GM12872 (cell line): ENCODE results near the gene C1orf53.

Source experiments
- TF ChIP-seq, protein P1 (sequence below): IDR thresholded peaks from 3 replicates; pipeline ENCODE4 v1.5.1; 2011; ENCODE audit warnings: low read depth, mild to moderate bottlenecking, low read length, moderate library complexity; ENCODE audit not compliant: insufficient read depth

Gene C1orf53

DNA sequence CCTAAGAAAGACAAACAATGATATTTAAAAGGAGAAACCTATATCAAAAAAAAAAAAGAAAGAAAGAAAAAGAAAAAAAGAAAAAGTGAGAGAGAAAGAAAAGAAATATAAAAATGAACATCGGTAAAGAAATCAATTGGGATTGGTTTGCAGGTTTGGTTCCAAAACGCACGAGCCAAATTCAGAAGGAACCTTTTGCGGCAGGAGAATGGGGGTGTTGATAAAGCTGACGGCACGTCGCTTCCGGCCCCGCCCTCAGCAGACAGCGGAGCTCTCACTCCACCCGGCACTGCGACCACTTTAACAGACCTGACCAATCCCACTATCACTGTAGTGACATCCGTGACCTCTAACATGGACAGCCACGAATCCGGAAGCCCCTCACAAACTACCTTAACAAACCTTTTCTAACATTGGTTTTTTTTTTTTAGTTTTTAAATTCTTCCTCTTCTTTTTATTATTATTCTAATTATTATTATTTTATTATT, 26.5 kb downstream of the C1orf53 start:
- TF ChIP-seq, protein P1, sequence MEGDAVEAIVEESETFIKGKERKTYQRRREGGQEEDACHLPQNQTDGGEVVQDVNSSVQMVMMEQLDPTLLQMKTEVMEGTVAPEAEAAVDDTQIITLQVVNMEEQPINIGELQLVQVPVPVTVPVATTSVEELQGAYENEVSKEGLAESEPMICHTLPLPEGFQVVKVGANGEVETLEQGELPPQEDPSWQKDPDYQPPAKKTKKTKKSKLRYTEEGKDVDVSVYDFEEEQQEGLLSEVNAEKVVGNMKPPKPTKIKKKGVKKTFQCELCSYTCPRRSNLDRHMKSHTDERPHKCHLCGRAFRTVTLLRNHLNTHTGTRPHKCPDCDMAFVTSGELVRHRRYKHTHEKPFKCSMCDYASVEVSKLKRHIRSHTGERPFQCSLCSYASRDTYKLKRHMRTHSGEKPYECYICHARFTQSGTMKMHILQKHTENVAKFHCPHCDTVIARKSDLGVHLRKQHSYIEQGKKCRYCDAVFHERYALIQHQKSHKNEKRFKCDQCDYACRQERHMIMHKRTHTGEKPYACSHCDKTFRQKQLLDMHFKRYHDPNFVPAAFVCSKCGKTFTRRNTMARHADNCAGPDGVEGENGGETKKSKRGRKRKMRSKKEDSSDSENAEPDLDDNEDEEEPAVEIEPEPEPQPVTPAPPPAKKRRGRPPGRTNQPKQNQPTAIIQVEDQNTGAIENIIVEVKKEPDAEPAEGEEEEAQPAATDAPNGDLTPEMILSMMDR = no peak

DNA sequence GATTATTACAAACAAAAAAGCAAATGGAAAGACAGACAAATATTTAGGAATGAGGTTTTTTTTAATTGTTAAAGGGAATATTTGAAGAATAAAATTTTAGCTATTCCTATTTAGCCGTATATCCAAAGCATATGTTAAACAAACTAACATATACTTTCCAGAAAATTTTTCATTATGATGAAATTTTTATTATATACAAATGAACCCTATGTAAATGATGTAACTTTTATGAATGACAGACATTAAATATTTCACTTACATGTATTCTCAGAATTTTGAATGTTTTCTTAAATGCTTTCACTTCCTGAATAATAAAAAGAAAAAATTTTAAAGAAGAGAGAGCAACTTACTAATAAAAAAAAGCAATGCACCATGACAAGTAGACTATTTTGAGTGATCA, 30.6 kb downstream of the C1orf53 start:
- TF ChIP-seq, protein P1 = no peak

DNA sequence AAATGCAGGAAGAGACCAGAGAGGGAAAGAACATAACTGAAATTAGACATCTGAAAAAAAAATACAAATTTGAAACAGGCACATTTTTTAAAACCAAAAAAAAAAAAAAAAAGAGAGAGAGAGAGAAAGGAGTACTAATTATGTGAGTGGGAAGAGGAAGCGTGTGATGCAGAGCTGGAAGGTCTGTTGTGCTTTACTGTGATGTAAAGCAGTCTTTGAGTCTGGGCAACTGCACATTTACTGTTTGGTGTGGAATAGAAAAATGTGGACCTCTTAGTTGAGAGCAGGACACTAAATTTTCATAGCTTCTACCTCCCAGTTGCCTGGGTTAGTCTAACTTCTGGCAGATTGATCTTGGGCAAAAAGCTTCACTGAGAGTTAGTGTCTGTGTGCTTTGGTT, 31.2 kb downstream of the C1orf53 start:
- TF ChIP-seq, protein P1 = no peak

DNA sequence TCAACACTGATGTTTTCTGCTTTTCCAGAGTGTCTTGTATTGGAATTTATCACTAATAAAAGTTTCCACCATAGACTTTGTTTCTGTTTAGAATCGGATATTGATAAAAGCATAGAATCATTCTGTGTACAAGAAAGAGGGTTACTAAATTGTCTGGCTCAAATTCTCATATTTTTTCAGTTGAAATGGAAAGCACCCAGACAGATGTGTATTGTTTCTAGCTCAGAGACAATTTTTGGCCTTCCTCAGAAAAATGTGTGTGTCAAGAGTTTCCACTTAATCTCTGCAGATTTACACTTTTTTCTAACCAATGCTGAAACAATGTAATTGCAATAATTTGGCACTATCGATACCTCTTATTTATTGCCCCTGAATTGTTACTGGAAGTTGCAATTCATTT, 35.0 kb downstream of the C1orf53 start:
- TF ChIP-seq, protein P1 = no peak

DNA sequence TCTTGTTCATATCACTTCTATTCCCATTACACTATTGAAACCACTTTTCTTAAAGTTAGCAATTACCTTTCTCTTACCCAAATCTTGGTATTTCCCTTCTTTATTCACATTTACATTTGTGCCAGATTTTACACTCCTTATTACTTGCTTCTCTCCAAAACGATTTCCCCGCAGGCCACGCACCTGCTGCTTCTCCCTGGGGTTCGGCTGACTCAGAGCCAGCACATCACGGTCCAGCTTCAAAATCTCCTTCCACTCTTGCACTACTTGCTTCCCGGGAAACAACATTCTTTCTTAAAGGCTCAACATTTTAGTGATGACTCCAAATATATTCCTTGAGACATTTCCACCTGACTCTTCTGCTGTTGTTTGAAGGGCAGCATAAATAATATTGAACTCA, 35.5 kb downstream of the C1orf53 start:
- TF ChIP-seq, protein P1 = no peak

DNA sequence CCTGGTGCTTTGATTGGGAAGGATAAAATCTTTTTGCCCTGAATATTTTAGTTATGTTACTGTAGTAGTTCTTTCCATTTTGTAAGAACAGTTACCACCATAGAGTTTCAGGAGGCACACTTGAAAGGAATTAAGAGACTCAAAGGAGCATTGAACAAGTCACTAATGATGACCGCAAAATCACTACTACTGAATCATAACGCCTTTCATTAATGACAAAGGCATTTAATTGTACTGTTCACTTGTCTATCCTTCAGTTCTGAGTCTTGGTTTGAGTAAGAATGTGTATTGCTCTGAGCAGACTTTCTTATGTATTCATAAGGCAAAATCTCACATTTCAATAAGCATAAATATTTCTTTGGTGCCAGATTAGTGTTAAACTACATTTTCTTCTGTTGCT, 39.6 kb downstream of the C1orf53 start:
- TF ChIP-seq, protein P1 = no peak

DNA sequence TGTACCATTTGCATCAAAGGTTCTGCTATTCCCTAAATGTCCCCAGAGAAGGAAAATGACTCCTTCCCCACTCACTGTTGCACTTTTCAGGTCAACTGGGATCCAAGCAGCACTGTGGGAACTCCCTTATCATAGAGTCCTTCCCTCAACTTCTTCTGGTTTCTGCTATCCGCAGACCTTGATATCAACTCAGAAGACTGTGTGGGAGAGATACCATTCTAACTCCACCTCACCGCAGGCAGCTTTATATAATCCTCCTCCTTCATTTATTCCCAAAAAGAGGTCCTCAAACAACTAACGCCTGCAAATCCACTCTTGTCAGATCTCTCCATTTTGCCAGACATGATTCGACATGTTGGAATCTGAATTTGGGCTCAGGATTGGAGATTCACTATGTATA, 42.1 kb downstream of the C1orf53 start:
- TF ChIP-seq, protein P1 = no peak
